Caco-2 (cell line): Measurements from ENCODE around the gene SLC16A6. TPM values are rescaled to one million over a fixed set of nuclear protein-coding genes. Genes with fewer than 3 reads are reported as not detected.

Source experiments
- BruUV-seq: library from RNA; stranded (reverse); fragments of 400-500 nt; replicated peaks from 2 replicates; lab custom pipeline; 2021; lab: Mats Ljungman, UMichigan
- CTCF ChIA-PET: fragments of 300-600 bp; sonication (Branson Sonifier 250); formaldehyde crosslinking; loops from one replicate; lab custom pipeline; 2022; ENCODE audit warnings: antibody characterized with exemption; lab: Charles Lee
- POLR2A ChIA-PET: fragments of 300-600 bp; sonication (Branson Sonifier 250); formaldehyde crosslinking; loops from one replicate; lab custom pipeline; 2022; ENCODE audit warnings: antibody characterized with exemption; lab: Charles Lee
- DNase-seq, 2 experiments: peaks; one replicate each; pipeline versions ENCODE4 v3.0.0 to v3.0.0-alpha.2; 2020 to 2022
- H3K27me3 ChIP-seq: replicated peaks from 2 replicates; pipeline ENCODE4 v1.6.0; 2011; ENCODE audit warnings: low read length; ENCODE audit not compliant: control insufficient read depth, insufficient read depth
- H3K36me3 ChIP-seq: 2 replicates; pipeline ENCODE4 v1.5.1; 2011; ENCODE audit warnings: low read length; ENCODE audit not compliant: control insufficient read depth, insufficient read depth
- H3K4me1 ChIP-seq: fragments of 250-450 bp; sonication (Bioruptor Pico); 2 replicates; pipeline ENCODE4 v1.5.1; 2020; ENCODE audit warnings: mild to moderate bottlenecking
- H3K4me3 ChIP-seq: 2 replicates; pipeline ENCODE4 v1.5.1; 2011; ENCODE audit warnings: low read depth, mild to moderate bottlenecking, control low read depth, low read length
- H3K9me3 ChIP-seq: fragments of 250-450 bp; sonication (Bioruptor Pico); 2 replicates; pipeline ENCODE4 v1.5.1; 2020; ENCODE audit warnings: mild to moderate bottlenecking, moderate library complexity
- H3K27ac Mint-ChIP-seq: one replicate; pipeline ENCODE4 v1.8.0; 2022; ENCODE audit warnings: mixed read lengths; ENCODE audit not compliant: unreplicated experiment
- H3K27me3 Mint-ChIP-seq: one replicate; pipeline ENCODE4 v1.8.0; 2022; ENCODE audit warnings: mixed read lengths; ENCODE audit not compliant: insufficient read depth, unreplicated experiment
- H3K36me3 Mint-ChIP-seq: one replicate; pipeline ENCODE4 v1.8.0; 2022; ENCODE audit warnings: mild to moderate bottlenecking, mixed read lengths; ENCODE audit not compliant: insufficient read depth, unreplicated experiment
- H3K4me1 Mint-ChIP-seq: one replicate; pipeline ENCODE4 v1.8.0; 2022; ENCODE audit warnings: low read depth, mixed read lengths; ENCODE audit not compliant: unreplicated experiment
- H3K4me3 Mint-ChIP-seq: one replicate; pipeline ENCODE4 v1.8.0; 2022; ENCODE audit warnings: mild to moderate bottlenecking, moderate library complexity, mixed read lengths; ENCODE audit not compliant: unreplicated experiment
- H3K9me3 Mint-ChIP-seq: one replicate; pipeline ENCODE4 v1.8.0; 2022; ENCODE audit warnings: mixed read lengths; ENCODE audit not compliant: unreplicated experiment
- CTCF ChIP-seq, 2 experiments: fragments of 200-600 bp in 1 of 2; IDR thresholded peaks; 1 replicate in 1 of 2; 2 replicates in 1 of 2; pipeline versions ENCODE4 v1.5.1 to v1.8.0; 2011 to 2022; ENCODE audit warnings: antibody characterized with exemption in 1 of 2, control low read depth in 1 of 2, inconsistent platforms in 1 of 2, low read depth in 1 of 2, low read length in 1 of 2, mild to moderate bottlenecking in 1 of 2, moderate library complexity in 1 of 2; ENCODE audit not compliant: insufficient read depth in 1 of 2, severe bottlenecking in 1 of 2, unreplicated experiment in 1 of 2
- intact Hi-C: fragments of 100-400 bp; cut with micrococcal nuclease; formaldehyde crosslinking; loops from one replicate; pipeline ENCODE4 v1.10.0; 2022; ENCODE audit not compliant: unreplicated experiment
- total RNA-seq: library from RNA; stranded (reverse); gene quantifications from 2 replicates; pipeline ENCODE4 v1.2.3, GENCODE V29; 2022

SLC16A6 gene
- total RNA-seq, 1 experiment from 2014 or later: 1.0 TPM

DNA sequence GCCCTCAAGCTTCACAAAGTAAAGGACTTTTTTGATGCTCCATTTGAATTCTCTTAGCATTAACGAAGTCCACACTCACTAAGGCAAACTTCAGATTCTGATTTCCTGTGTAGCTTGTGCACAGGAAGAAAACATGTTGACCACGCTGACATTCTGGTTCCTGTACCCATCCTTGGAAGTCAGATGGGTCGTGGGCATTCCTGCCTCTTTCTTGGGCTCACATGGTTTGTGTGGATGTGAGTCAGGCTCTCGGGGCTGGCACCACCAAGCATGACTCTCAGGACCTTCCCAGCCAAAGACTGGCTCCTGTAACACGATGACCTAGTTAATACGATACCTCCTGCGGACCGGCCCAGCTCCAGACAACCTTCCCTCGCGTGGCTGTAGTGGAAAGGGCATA lies 33.2 kb upstream of the SLC16A6 start:
- Mint-ChIP-seq H3K36me3 (peaks cover 20% of the 10 kb centered on the region), H3K9me3 (peaks cover 35% of the 10 kb centered on the region), H3K27ac (no peak overlapping the region), H3K4me1 (peaks cover 35% of the 10 kb centered on the region), H3K4me3 (no peak overlapping the region), H3K27me3 (peaks cover 14% of the 10 kb centered on the region)
- H3K36me3 ChIP-seq: no peaks in the 10 kb centered on the region
- POLR2A ChIA-PET: no interaction called here
- no peak overlapping the region for H3K4me3 ChIP-seq
- peaks cover 12% of the 10 kb centered on the region for H3K9me3 ChIP-seq
- CTCF ChIA-PET: no interaction called here
- no peak for DNase-seq
- intact Hi-C loops: no loop called here
- no TSS peak for BruUV-seq
- TF ChIP-seq CTCF (IDR thresholded peaks at IDR 0.05; ENCODE audit: insufficient read depth in 1 of 2, low read depth in 1 of 2, low read length in 1 of 2, severe bottlenecking in 1 of 2, unreplicated experiment in 1 of 2): no peak
- H3K4me1 ChIP-seq: peaks cover 40% of the 10 kb centered on the region
- H3K27me3 ChIP-seq: no peaks in the 10 kb centered on the region

GRCh38 chr17:68322630-68323029 lies 31.7 kb upstream of the SLC16A6 start:
- Mint-ChIP-seq H3K36me3 (peaks cover 10% of the 10 kb centered on the region), H3K27me3 (peaks cover 10% of the 10 kb centered on the region), H3K27ac (no peak overlapping the region), H3K4me1 (peaks cover 23% of the 10 kb centered on the region), H3K4me3 (no peak overlapping the region), H3K9me3 (peaks cover 20% of the 10 kb centered on the region)
- TF ChIP-seq CTCF (IDR thresholded peaks at IDR 0.05; ENCODE audit: insufficient read depth in 1 of 2, low read depth in 1 of 2, low read length in 1 of 2, severe bottlenecking in 1 of 2, unreplicated experiment in 1 of 2): no peak
- intact Hi-C loops: no loop called here
- BruUV-seq: no TSS peak
- Histone ChIP-seq H3K36me3 (no peaks in the 10 kb centered on the region), H3K4me3 (no peak overlapping the region), H3K27me3 (no peaks in the 10 kb centered on the region), H3K9me3 (peaks cover 10% of the 10 kb centered on the region; the same call in 1 of the 2 replicates), H3K4me1 (peaks cover 27% of the 10 kb centered on the region)
- ChIA-PET POLR2A (no interaction called here), CTCF (no interaction called here)
- DNase-seq: no peak

DNA sequence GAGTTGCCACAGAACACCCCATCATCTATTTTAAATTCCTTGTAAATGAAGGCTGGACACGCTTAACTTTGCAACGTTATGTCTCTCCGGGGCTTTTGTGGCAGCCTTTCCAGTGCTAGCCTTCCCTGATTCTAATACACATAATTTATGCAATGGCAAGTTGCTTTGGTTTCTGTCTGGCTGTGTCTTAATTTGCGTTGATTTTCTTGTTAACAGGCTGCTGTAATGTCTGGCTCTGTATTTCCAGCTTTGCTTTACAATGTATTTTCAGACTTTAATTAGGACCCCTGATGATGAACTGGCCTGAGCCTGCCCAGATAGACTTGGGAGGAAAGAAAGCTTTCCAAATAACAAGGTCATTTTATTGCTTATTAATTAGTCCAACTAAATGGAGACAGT lies 30.6 kb upstream of the SLC16A6 start:
- H3K27me3 Mint-ChIP-seq: peaks cover 7% of the 10 kb centered on the region
- H3K4me1 Mint-ChIP-seq: peaks cover 21% of the 10 kb centered on the region
- peaks cover 10% of the 10 kb centered on the region for H3K9me3 Mint-ChIP-seq
- Histone ChIP-seq H3K27me3 (no peaks in the 10 kb centered on the region), H3K36me3 (no peaks in the 10 kb centered on the region), H3K4me3 (no peak overlapping the region), H3K4me1 (peaks cover 17% of the 10 kb centered on the region), H3K9me3 (peaks cover 3% of the 10 kb centered on the region; the same call in 1 of the 2 replicates)
- DNase-seq: no peak
- POLR2A ChIA-PET: no interaction called here
- TF ChIP-seq CTCF (IDR thresholded peaks at IDR 0.05; ENCODE audit: insufficient read depth in 1 of 2, low read depth in 1 of 2, low read length in 1 of 2, severe bottlenecking in 1 of 2, unreplicated experiment in 1 of 2): no peak
- no TSS peak for BruUV-seq
- peaks cover 10% of the 10 kb centered on the region for H3K36me3 Mint-ChIP-seq
- CTCF ChIA-PET: interaction anchor here (0.5 kb wide), 1 partner anchor 297 kb away, joined by 3 read pairs; no protein-coding TSS in a partner anchor
- intact Hi-C loops: no loop called here
- no peak overlapping the region for H3K4me3 Mint-ChIP-seq
- no peak overlapping the region for H3K27ac Mint-ChIP-seq
